Suprapubic skin (tissue), 4 donors: ENCODE results near the gene PRAMEF5. TPM values are rescaled to one million over a fixed set of nuclear protein-coding genes. Genes with fewer than 3 reads are reported as not detected.
"Not testable (repeated sequence)": the region's sequence is repeated elsewhere in the genome, so short reads cannot be mapped to it uniquely, and the experiment has no call there.

ENCODE experiments used
- DNase-seq, 2 donors: peaks; one replicate each; pipeline ENCODE4 v3.0.0-alpha.2; 2019; ENCODE audit warnings: low spot score in 2 of 2
- H3K27ac ChIP-seq: fragments of 200-600 bp; sonication (generic); one replicate; pipeline ENCODE4 v1.5.1; 2019
- H3K27me3 ChIP-seq: fragments of 200-600 bp; sonication (generic); one replicate; pipeline ENCODE4 v1.5.1; 2019
- H3K36me3 ChIP-seq: fragments of 200-600 bp; sonication (generic); one replicate; pipeline ENCODE4 v1.5.1; 2019
- H3K4me1 ChIP-seq: fragments of 200-600 bp; sonication (generic); one replicate; pipeline ENCODE4 v1.5.1; 2019
- H3K4me3 ChIP-seq: fragments of 200-600 bp; sonication (generic); one replicate; pipeline ENCODE4 v1.5.1; 2019; ENCODE audit warnings: mild to moderate bottlenecking
- H3K9me3 ChIP-seq: fragments of 200-600 bp; sonication (generic); one replicate; pipeline ENCODE4 v1.5.1; 2019
- EP300 ChIP-seq: sonication (generic); formaldehyde crosslinking; IDR thresholded peaks from one replicate; pipeline ENCODE4 v1.6.1; 2017; ENCODE audit warnings: antibody characterized with exemption
- POLR2A ChIP-seq, 2 donors: fragments of 450-650 bp; IDR thresholded peaks; one replicate each; pipeline ENCODE4 v1.6.1; 2017; ENCODE audit warnings: antibody characterized with exemption in 2 of 2, mild to moderate bottlenecking in 2 of 2, moderate library complexity in 2 of 2
- POLR2AphosphoS5 ChIP-seq, 3 donors: sonication (generic); formaldehyde crosslinking; IDR thresholded peaks; one replicate each; pipeline ENCODE4 v1.6.1; 2017; ENCODE audit warnings: antibody characterized with exemption in 3 of 3
- WGBS: methylation state at CpG from one replicate; pipeline ENCODE4 v1.1.5; 2018; 5-methylcytosine and 5-hydroxymethylcytosine counted together
- total RNA-seq, 4 donors: library from RNA; depleted of rRNA; stranded (reverse); fragments of >200 nt; gene quantifications; one replicate each; pipeline ENCODE4 v1.1.0, GENCODE V29; 2016
- TF ChIP-seq, protein P1 (sequence below), 2 donors: fragments of 200-600 bp in 1 of 2; fragments of 450-650 bp in 1 of 2; sonication (generic) in 1 of 2; IDR thresholded peaks; one replicate each; pipeline ENCODE4 v1.5.1; 2016 to 2019; ENCODE audit warnings: antibody characterized with exemption in 2 of 2, mild to moderate bottlenecking in 1 of 2, moderate library complexity in 1 of 2

Gene PRAMEF5
- total RNA-seq, result not detected

DNA sequence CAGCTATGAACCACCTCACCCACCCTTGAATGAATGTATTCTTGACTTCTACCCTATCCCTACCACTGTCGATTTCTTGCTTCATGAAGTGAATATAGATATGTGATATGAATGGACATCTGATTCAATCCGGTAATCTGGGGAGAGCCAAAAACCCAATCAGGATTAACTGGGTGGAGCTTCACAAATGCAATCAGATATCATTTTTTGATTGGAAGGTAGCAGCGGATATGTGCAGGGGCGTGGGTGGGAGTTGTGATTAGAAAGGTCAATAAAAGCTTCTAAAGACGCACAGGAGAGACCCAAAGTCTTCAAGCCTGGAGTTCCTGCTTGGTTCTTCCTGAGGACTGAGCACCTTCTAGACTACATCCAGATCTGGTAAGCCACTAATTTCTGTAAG, at the start of gene PRAMEF5:
Gene PRAMEF5 (plus strand): TSS at position 301 of the 400 bp plus-strand sequence. CDS start 5,071 bp downstream, outside the sequence.
- not testable (repeated sequence) for H3K36me3 ChIP-seq, H3K4me3 ChIP-seq, H3K4me1 ChIP-seq, DNase-seq, H3K9me3 ChIP-seq, H3K27ac ChIP-seq, H3K27me3 ChIP-seq
- WGBS, result no CpG with 5 or more reads among the region's 5 CpGs

DNA sequence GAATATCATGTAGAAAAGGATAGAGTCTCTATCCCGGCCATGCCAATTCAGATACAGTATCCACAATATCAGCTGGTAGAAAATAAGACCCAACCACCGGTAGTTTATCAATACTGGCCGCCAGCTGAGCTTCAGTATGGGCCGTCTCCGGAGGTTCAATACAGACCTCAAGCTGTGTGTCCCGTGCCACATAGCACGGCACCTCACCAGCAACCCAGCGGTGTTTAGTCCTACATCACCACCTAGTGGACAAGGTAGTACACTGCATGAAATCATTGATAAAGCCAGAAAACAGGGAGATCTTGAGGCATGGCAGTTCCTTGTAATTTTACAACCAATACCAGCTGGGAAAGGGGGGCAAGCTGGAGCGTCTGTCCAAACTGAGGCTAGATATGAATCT, 45.3 kb upstream of the PRAMEF5 start:
- not testable (repeated sequence) for H3K9me3 ChIP-seq, H3K4me1 ChIP-seq, DNase-seq, H3K27me3 ChIP-seq, H3K4me3 ChIP-seq, H3K27ac ChIP-seq, H3K36me3 ChIP-seq
- no CpG with 5 or more reads among the region's 9 CpGs for WGBS

DNA sequence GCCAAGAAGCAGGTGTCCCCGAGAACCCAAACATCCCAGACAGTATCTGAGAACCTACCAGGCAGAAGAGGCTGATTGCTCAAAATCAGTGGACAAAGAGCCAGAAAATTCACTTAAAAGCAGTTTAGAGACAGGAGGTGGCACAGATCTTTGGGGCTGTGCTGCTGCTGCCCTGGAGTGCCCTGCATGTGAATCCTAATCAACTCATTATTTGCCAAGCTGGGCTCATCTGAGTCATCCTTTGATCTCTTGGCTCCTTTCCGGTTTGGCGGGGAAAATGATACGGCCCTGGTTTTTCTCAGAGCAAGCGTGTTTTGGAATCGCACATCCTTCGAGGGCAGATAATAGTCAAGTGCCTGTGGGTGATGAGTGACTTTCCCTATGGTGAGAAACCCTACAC, 37.4 kb upstream of the PRAMEF5 start:
- H3K27ac ChIP-seq, H3K4me3 ChIP-seq, H3K4me1 ChIP-seq, H3K9me3 ChIP-seq, H3K36me3 ChIP-seq, H3K27me3 ChIP-seq, DNase-seq: not testable (repeated sequence)
- WGBS, result no CpG with 5 or more reads among the region's 7 CpGs

DNA sequence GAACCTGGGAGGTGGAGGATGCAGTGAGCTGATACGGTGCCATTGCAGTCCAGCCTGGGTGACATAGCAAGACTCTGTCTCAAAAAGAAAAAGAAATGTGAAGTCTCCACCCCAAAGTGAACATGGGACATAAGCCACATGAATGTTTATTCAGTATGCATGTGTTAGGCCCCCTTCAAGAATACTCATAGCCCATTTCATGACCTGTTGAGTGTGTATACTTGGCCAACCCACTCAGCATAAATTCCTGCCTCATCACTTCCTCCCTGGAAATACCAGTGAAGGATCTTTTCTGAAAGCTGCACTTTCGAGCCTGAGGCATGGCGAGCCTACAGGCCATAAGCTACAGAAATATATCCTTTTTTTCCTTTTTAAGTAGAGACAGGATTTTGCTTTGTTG, 34.8 kb upstream of the PRAMEF5 start:
- not testable (repeated sequence) for H3K27me3 ChIP-seq, H3K9me3 ChIP-seq, H3K27ac ChIP-seq, H3K4me3 ChIP-seq, H3K36me3 ChIP-seq, H3K4me1 ChIP-seq, DNase-seq
- no CpG with 5 or more reads among the region's 3 CpGs for WGBS

DNA sequence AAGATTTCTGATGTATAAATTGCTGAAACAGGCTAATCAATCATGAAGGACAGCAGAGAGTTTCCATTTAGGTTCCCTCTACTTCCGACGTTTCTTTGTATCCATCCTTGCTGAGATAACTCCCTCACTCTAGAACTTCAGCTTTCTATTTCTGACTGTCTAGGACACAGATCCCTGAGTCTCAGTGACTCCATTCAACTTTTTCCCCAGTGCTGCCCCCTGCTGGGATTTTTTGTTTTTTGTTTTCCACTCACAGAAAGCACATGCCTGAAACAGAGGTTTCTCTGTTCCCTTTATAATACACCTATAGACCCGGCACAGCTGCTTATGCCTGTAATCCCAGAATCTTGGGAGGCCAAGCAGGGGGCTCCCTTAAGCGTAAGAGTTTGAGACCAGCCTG, 31.2 kb upstream of the PRAMEF5 start:
- not testable (repeated sequence) for DNase-seq, H3K9me3 ChIP-seq, H3K27me3 ChIP-seq, H3K36me3 ChIP-seq, H3K4me1 ChIP-seq, H3K27ac ChIP-seq, H3K4me3 ChIP-seq
- no CpG with 5 or more reads among the region's 4 CpGs for WGBS

DNA sequence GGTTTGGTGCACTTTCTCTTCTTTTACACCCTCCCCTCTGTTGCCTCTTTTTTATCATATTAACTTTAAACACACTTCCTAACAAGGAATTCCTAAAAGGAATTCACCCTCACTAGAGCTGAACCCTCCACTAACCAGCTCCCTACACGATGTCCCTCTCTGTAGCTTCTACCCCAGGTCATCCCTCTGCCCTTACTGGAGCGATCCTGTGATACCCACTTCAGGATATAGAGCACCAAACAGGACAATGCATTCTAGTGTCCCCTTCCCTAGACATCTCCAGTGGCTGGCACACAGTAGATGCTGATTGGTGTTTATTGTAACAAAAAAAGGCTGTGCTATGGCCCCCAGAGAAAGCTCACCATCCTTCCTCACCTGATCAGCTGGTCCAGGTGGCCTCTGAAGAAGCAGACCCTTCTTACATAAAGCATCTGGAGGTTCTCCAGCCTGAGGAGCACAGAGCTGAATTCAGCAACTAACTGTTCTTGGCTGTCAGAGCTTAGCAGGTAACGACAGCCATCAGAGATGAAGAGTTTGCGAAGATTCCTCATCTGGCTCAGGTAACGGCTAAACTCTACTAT, 29.4 kb upstream of the PRAMEF5 start:
- Histone ChIP-seq H3K4me3 (no peak overlapping the region), H3K9me3 (no peaks in the 10 kb centered on the region), H3K27me3 (peaks cover 6% of the 10 kb centered on the region), H3K4me1 (no peaks in the 10 kb centered on the region), H3K36me3 (no peaks in the 10 kb centered on the region), H3K27ac (no peak overlapping the region)
- TF ChIP-seq POLR2A (IDR thresholded peaks at IDR 0.05), result no peak
- TF ChIP-seq EP300, result no peak
- TF ChIP-seq, protein P1, sequence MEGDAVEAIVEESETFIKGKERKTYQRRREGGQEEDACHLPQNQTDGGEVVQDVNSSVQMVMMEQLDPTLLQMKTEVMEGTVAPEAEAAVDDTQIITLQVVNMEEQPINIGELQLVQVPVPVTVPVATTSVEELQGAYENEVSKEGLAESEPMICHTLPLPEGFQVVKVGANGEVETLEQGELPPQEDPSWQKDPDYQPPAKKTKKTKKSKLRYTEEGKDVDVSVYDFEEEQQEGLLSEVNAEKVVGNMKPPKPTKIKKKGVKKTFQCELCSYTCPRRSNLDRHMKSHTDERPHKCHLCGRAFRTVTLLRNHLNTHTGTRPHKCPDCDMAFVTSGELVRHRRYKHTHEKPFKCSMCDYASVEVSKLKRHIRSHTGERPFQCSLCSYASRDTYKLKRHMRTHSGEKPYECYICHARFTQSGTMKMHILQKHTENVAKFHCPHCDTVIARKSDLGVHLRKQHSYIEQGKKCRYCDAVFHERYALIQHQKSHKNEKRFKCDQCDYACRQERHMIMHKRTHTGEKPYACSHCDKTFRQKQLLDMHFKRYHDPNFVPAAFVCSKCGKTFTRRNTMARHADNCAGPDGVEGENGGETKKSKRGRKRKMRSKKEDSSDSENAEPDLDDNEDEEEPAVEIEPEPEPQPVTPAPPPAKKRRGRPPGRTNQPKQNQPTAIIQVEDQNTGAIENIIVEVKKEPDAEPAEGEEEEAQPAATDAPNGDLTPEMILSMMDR (IDR thresholded peaks at IDR 0.05), result no peak
- no peak for TF ChIP-seq POLR2AphosphoS5 (IDR thresholded peaks at IDR 0.05)
- peak in 1 of 2 donors; percentile 30 for DNase-seq
- 87% methylated on average over 5 of the region's 5 CpGs for WGBS

DNA sequence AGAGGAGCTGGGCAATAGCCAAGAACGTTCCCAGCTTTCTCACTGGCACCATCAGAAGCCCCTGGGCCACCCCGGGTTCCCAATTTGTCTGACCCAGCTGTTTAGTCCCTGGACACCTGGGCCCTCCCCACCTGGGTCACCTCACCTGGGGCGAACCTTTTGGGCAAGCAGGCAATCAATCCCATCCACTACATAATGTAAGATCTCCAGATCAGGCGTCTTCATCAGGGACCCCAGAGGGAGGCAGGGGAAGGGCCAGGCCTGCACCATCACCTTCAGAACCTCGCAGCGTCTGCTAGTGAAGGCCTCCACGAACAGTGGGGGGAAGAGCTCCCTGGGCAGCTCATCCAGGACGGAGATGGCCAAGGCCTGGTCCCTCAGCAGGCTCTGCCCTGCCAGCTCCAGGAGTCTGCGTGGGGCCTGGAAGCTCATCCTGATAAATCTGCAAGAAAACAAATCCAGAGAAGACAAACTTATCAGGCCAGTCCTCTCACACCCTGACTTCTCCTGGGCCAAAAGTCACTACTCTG, 28.3 kb upstream of the PRAMEF5 start, which contains the start of gene PRAMEF18:
Gene PRAMEF18 (minus strand): TSS at position 480 of the 530 bp plus-strand sequence. CDS start 48 bp downstream, at position 432.
- H3K27ac ChIP-seq, H3K4me1 ChIP-seq, H3K36me3 ChIP-seq, H3K4me3 ChIP-seq, H3K9me3 ChIP-seq, H3K27me3 ChIP-seq: not testable (repeated sequence)
- peak in 1 of 2 donors; percentile 36 for DNase-seq
- 79% methylated on average over 8 of the region's 9 CpGs for WGBS

DNA sequence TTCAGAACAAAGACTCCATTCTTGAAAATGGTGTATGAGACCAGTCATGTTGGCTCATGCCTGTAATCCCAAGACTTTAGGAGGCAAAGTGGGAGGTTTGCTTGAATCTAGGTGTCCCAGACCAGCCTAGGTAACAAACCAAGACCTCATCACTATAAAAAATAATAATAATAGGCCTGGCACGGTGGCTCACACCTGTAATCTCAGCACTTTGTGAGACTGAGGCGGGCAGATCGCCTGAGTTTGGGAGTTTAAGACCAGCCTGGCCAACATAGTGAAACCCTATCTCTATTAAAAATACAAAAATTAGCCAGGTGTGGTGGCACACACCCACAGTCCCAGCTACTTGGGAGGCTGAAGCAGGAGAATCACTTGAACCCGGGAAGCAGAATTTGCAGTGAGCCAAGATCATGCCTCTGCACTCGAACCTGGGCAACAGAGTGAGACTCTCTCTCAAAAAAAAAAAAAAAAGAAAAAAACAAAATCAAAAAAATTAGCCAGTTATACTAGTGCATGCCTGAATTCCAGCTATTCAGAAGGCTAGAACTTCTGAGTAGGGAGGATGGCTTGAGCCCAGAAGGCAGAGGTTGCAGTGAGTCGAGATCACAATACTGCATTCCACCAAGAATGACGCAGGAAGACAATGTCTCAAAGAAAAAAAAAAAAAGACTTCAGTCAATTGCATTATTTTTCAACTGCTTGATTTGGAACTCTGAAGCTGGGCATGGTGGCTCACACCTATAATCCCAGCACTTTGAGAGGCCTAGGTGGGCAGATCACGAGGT, 26.5 kb upstream of the PRAMEF5 start:
- not testable (repeated sequence) for H3K4me1 ChIP-seq, H3K27ac ChIP-seq, H3K27me3 ChIP-seq, H3K36me3 ChIP-seq, H3K9me3 ChIP-seq, H3K4me3 ChIP-seq, DNase-seq
- 80% methylated on average over 8 of the region's 8 CpGs for WGBS

DNA sequence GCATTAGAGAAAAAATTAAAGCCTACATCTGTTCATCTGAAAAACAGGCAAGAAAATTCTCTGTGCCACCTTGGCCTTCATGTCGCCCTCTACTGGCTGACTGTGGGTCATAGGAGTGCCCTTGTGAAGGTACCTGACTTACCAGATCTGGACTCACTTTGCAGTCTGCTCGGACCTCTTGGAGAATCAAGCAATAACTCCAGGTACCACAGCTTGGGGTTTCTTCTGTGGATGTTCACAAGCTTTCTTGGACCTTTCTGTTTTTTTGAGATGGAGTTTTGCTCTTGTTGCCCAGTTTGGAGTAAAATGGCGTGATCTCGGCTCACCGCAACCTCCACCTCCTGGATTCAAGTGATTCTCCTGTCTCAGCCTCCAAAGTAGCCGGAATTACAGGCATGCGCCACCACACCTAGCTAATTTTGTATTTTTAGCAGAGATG, 25.6 kb upstream of the PRAMEF5 start:
- Histone ChIP-seq H3K27me3 (peaks cover 9% of the 10 kb centered on the region), H3K4me3 (no peak overlapping the region), H3K4me1 (no peaks in the 10 kb centered on the region), H3K9me3 (no peaks in the 10 kb centered on the region), H3K36me3 (no peaks in the 10 kb centered on the region), H3K27ac (no peak overlapping the region)
- TF ChIP-seq POLR2AphosphoS5 (IDR thresholded peaks at IDR 0.05) (no peak), EP300 (no peak), POLR2A (IDR thresholded peaks at IDR 0.05) (no peak)
- TF ChIP-seq, protein P1 (IDR thresholded peaks at IDR 0.05), result no peak
- 79% methylated on average over 7 of the region's 7 CpGs for WGBS
- peak in 1 of 2 donors; percentile 22 for DNase-seq

DNA sequence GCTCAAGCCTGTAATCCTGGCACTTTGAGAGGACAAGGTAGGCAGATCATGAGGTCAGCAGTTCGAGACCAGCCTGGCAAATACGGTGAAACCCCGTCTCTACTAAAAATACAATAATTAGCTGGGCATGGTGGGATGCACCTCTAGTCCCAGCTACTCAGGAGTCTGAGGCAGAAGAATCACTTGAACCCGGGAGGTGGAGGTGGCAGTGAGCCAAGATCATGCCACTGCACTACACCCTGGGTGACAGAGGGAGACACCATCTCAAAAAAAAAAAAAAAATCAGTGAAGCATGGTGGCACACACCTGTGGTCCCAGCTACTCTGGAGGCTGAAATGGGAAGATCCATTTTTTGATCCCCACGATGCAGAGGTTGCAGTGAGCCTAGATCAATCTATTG, 23.9 kb upstream of the PRAMEF5 start:
- H3K36me3 ChIP-seq, H3K4me1 ChIP-seq, H3K4me3 ChIP-seq, H3K27ac ChIP-seq, H3K9me3 ChIP-seq, H3K27me3 ChIP-seq: not testable (repeated sequence)
- DNase-seq, result peak in 1 of 2 donors; percentile 39
- 74% methylated on average over 5 of the region's 5 CpGs for WGBS

DNA sequence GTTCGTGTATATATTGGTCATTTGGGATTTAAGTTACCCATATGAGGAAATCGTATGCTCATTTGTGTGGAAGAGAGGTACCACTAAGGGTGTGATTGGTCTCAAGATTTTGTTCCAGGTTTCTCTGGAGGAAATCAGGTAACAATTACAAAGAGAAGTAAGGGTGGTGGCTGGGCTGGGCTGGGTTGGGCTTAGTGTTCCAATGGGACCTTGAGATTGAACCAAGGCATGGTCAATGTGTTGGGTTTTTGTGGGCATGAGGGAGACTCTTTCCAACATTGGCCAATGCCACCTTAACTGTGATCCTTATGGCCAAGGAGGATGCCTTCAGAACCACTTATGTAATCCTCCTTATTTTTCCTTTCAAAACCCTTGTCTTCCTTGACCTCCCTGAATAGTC, 23.4 kb upstream of the PRAMEF5 start:
- not testable (repeated sequence) for H3K27me3 ChIP-seq, H3K36me3 ChIP-seq, H3K4me1 ChIP-seq, H3K4me3 ChIP-seq, H3K27ac ChIP-seq, H3K9me3 ChIP-seq
- 70% methylated on average over 2 of the region's 2 CpGs for WGBS
- DNase-seq, result peak in 1 of 2 donors; percentile 45
